GM12878 (cell line): ENCODE results near the gene RAB36. TPM values are rescaled to one million over a fixed set of nuclear protein-coding genes. Genes with fewer than 3 reads are reported as not detected.

Experiments
- ATAC-seq: fragments of 200-7000 bp; cut with Tn5 transposase; 3 replicates; pipeline ENCODE4 v1.9.1; 2020; ENCODE audit warnings: mild to moderate bottlenecking, moderate library complexity
- BruUV-seq: library from RNA; stranded (reverse); fragments of 400-500 nt; replicated peaks from 2 replicates; lab custom pipeline; 2021; lab: Mats Ljungman, UMichigan
- CTCF ChIA-PET: fragments of 300-600 bp; sonication (Branson Sonifier 250); formaldehyde crosslinking; extraction: SDS; loops from one replicate; lab custom pipeline; 2021; ENCODE audit warnings: inconsistent platforms; lab: Yijun Ruan, JAX
- POLR2A ChIA-PET: fragments of 350-600 bp; formaldehyde crosslinking; extraction: SDS; loops from one replicate; lab custom pipeline; 2021; ENCODE audit warnings: inconsistent platforms; lab: Charles Lee
- RAD21 ChIA-PET: fragments of 300-600 bp; sonication (Branson Sonifier 250); formaldehyde crosslinking; loops from one replicate; lab custom pipeline; 2023; ENCODE audit warnings: antibody characterized with exemption; ENCODE audit not compliant: unreplicated experiment; lab: Charles Lee
- SMC1A ChIA-PET: fragments of 300-600 bp; sonication (Branson Sonifier 250); formaldehyde crosslinking; loops from one replicate; lab custom pipeline; 2023; ENCODE audit not compliant: unreplicated experiment, uncharacterized antibody; lab: Charles Lee
- DNase-seq: peaks from one replicate; pipeline ENCODE4 v3.0.0-alpha.2; 2011; ENCODE audit warnings: low read depth, low spot score
- FAIRE-seq: peaks from 3 replicates; lab custom pipeline; 2011; peaks lifted over from hg19 to GRCh38; lab: Jason Lieb, UNC
- H2AFZ ChIP-seq: 2 replicates; pipeline ENCODE4 v1.6.0; 2011; ENCODE audit warnings: low read depth, low read length, control low read depth; ENCODE audit not compliant: control insufficient read depth
- H3K27ac ChIP-seq: 2 replicates; pipeline ENCODE4 v1.5.1; 2011; ENCODE audit warnings: control low read depth; ENCODE audit not compliant: control insufficient read depth, insufficient read depth
- H3K27me3 ChIP-seq, 2 experiments: replicated peaks in 1 of 2; 2 replicates each; pipeline versions ENCODE4 v1.6.0 to v1.6.1; 2011; ENCODE audit warnings: low read length in 1 of 2; ENCODE audit not compliant: control insufficient read depth in 2 of 2, insufficient read depth in 2 of 2
- H3K36me3 ChIP-seq, 2 experiments: 2 replicates each; pipeline ENCODE4 v1.5.1; 2011; ENCODE audit warnings: low read length in 1 of 2; ENCODE audit not compliant: control insufficient read depth in 2 of 2, insufficient read depth in 2 of 2
- H3K4me1 ChIP-seq: 2 replicates; pipeline ENCODE4 v1.6.1; 2011; ENCODE audit warnings: mild to moderate bottlenecking, low read length, moderate library complexity, mixed read lengths; ENCODE audit not compliant: control insufficient read depth, insufficient read depth
- H3K4me2 ChIP-seq: 2 replicates; pipeline ENCODE4 v1.6.0; 2011; ENCODE audit warnings: control low read depth; ENCODE audit not compliant: control insufficient read depth, insufficient read depth
- H3K4me3 ChIP-seq: fragments of 200-600 bp; sonication (generic); 2 replicates; pipeline ENCODE4 v1.5.1; 2016
- H3K79me2 ChIP-seq: 2 replicates; pipeline ENCODE4 v1.6.0; 2011; ENCODE audit warnings: low read length; ENCODE audit not compliant: control insufficient read depth, insufficient read depth
- H3K9ac ChIP-seq: 2 replicates; pipeline ENCODE4 v1.8.0; 2011; ENCODE audit warnings: low read length, control low read depth, mixed read lengths; ENCODE audit not compliant: control insufficient read depth, insufficient read depth
- H3K9me3 ChIP-seq: replicated peaks from 3 replicates; pipeline ENCODE4 v1.5.1; 2011; ENCODE audit warnings: mild to moderate bottlenecking, low read length; ENCODE audit not compliant: control insufficient read depth, insufficient read depth
- H4K20me1 ChIP-seq: 2 replicates; pipeline ENCODE4 v1.6.0; 2011; ENCODE audit not compliant: control insufficient read depth, insufficient read depth
- IRF4 ChIP-seq: IDR thresholded peaks from 2 replicates; pipeline ENCODE4 v1.6.1; 2011; ENCODE audit warnings: low read depth, low read length
- MEF2A ChIP-seq: IDR thresholded peaks from 2 replicates; pipeline ENCODE4 v1.6.1; 2011; ENCODE audit warnings: low read depth, mild to moderate bottlenecking, low read length, moderate library complexity; ENCODE audit not compliant: insufficient read depth
- NKRF ChIP-seq: fragments of 450-650 bp; conservative IDR thresholded peaks from 2 replicates; pipeline ENCODE4 v1.6.1; 2017; ENCODE audit warnings: mild to moderate bottlenecking, moderate library complexity
- PKNOX1 ChIP-seq: fragments of 450-650 bp; IDR thresholded peaks from 2 replicates; pipeline ENCODE4 v1.6.1; 2016; ENCODE audit warnings: mild to moderate bottlenecking
- PRDM15 ChIP-seq: fragments of 450-650 bp; formaldehyde crosslinking; IDR thresholded peaks from 2 replicates; pipeline ENCODE4 v1.4.0; 2020; ENCODE audit warnings: mild to moderate bottlenecking, moderate library complexity
- RB1 ChIP-seq: fragments of 450-650 bp; formaldehyde crosslinking; IDR thresholded peaks from 2 replicates; pipeline ENCODE4 v1.6.1; 2017; ENCODE audit warnings: mild to moderate bottlenecking, borderline replicate concordance
- ZNF24 ChIP-seq: fragments of 450-650 bp; IDR thresholded peaks from 2 replicates; pipeline ENCODE4 v1.6.1; 2017; ENCODE audit warnings: antibody characterized with exemption, mild to moderate bottlenecking
- ZNF592 ChIP-seq: fragments of 450-650 bp; IDR thresholded peaks from 2 replicates; pipeline ENCODE4 v1.6.1; 2017; ENCODE audit warnings: mild to moderate bottlenecking, moderate library complexity
- ZNF622 ChIP-seq: fragments of 450-650 bp; IDR thresholded peaks from 2 replicates; pipeline ENCODE4 v1.6.1; 2017; ENCODE audit warnings: mild to moderate bottlenecking, inconsistent platforms
- WGBS: methylation state at CpG from one replicate; pipeline ENCODE4 v1.1.6; 2016; ENCODE audit warnings: low lambda C conversion rate; ENCODE audit not compliant: insufficient replicate concordance, insufficient coverage; ENCODE audit errors: missing lambda C conversion rate; 5-methylcytosine and 5-hydroxymethylcytosine counted together
- in situ Hi-C: fragments of 300-500 bp; cut with MboI; formaldehyde crosslinking; loops from 9 replicates; pipeline ENCODE4 v1.14.3; 2018; ENCODE audit warnings: mixed read lengths
- intact Hi-C: fragments of 100-400 bp; cut with micrococcal nuclease; formaldehyde crosslinking; loops from one replicate; pipeline ENCODE4 v1.14.2; 2022; ENCODE audit not compliant: unreplicated experiment
- polyA plus RNA-seq, 11 experiments: library from polyadenylated mRNA; depleted of rRNA in 4 of 11; unstranded in 6 of 11; stranded (reverse) in 5 of 11; fragments of >200 nt; fragmentation: Nextera tagmentation in 4 of 11; fragmentation: Illumina TruSeq in 1 of 11; extraction: Ambion mirVana in 4 of 11; extraction: Trizol in 1 of 11; gene quantifications; 1 replicate in 1 of 11; 2 replicates in 10 of 11; pipeline versions ENCODE4 v1.2.1 to v1.2.3, GENCODE V29; 2011 to 2016; ENCODE audit warnings: inconsistent platforms in 2 of 11, missing spikeins in 2 of 11, low read depth in 1 of 11
- total RNA-seq, 4 experiments: library from RNA; depleted of rRNA in 3 of 4; stranded (reverse); fragments of >200 nt in 3 of 4; fragmentation: Illumina TruSeq in 1 of 4; extraction: Trizol in 1 of 4; gene quantifications; 2 replicates each; pipeline versions ENCODE4 v1.2.1 to v1.2.3, GENCODE V29; 2013 to 2021

Gene RAB36
- total and polyA plus RNA-seq, 10 of the 15 experiments (the other 5 are each of a cell fraction or from before 2014, with no cell fraction given): 0.31 to 2.7 (median 1.1) TPM

- peak overlapping the region; percentile 83 for H3K4me2 ChIP-seq
- H4K20me1 ChIP-seq: no peaks in the 10 kb centered on the region
- H3K9ac ChIP-seq: peak overlapping the region; percentile 72
- H3K4me1 ChIP-seq: peaks cover 57% of the 10 kb centered on the region
- CTCF ChIA-PET: interaction anchor here (0.9 to 6.0 kb wide), 9 partner anchors 8 to 180 kb away, joined by 3 to 86 read pairs (median 6); partner anchors contain the start of gene BCR
- BruUV-seq: no TSS peak
- no peak overlapping the region for H3K4me3 ChIP-seq
- H3K79me2 ChIP-seq: no peaks in the 10 kb centered on the region
- TF ChIP-seq PKNOX1: no peak
- TF ChIP-seq RB1: no peak
- no peak for TF ChIP-seq MEF2A
- TF ChIP-seq ZNF592: no peak
- TF ChIP-seq PRDM15: no peak
- TF ChIP-seq ZNF622: no peak
- TF ChIP-seq ZNF24: no peak
- no peak for TF ChIP-seq NKRF
- TF ChIP-seq IRF4: no peak
- 0% methylated on average over 3 of the region's 3 CpGs for WGBS
- in situ Hi-C loops: loop anchor here (10.0 kb wide), 1 partner anchor 783 kb away; no protein-coding TSS in a partner anchor
- H3K36me3 ChIP-seq: no peaks in the 10 kb centered on the region
- SMC1A ChIA-PET: interaction anchor here (0.7 to 4.9 kb wide), 11 partner anchors 10 to 1095 kb away, joined by 3 to 75 read pairs (median 5); partner anchors contain the start of gene BCR
- FAIRE-seq (no peak), DNase-seq (no peak), ATAC-seq (peak; percentile 4)
- H3K27me3 ChIP-seq: no peaks in the 10 kb centered on the region
- intact Hi-C loops: loop anchor here (5.0 kb wide), 1 partner anchor 45 kb away; the partner anchor contains the start of gene BCR
- H3K27ac ChIP-seq: peak overlapping the region; percentile 86
- H3K9me3 ChIP-seq: no peaks in the 10 kb centered on the region
- peak overlapping the region; percentile 41; the same call in 1 of the 2 replicates for H2AFZ ChIP-seq
- POLR2A ChIA-PET: interaction anchor here (0.9 to 1.2 kb wide), 3 partner anchors 11 to 282 kb away, joined by 3 to 4 read pairs (median 3); no protein-coding TSS in a partner anchor
- RAD21 ChIA-PET: interaction anchor here (0.6 to 2.7 kb wide), 19 partner anchors 9 to 392 kb away, joined by 3 to 27 read pairs (median 4); no protein-coding TSS in a partner anchor
Measured at GRCh38 chr22:23137468-23137867, 7.8 kb upstream of the RAB36 start.
